GM12878 (cell line): ENCODE data around the gene TLCD2. TPM values are rescaled to one million over a fixed set of nuclear protein-coding genes. Genes with fewer than 3 reads are reported as not detected.

Experiments
- ASH2L ChIP-seq: fragments of 300-600, 200-600 bp; sonication (generic); IDR thresholded peaks from 2 replicates; pipeline ENCODE4 v1.6.1; 2017; ENCODE audit warnings: low read depth, mild to moderate bottlenecking, borderline replicate concordance
- BACH1 ChIP-seq: fragments of 450-650 bp; IDR thresholded peaks from 2 replicates; pipeline ENCODE4 v1.6.1; 2017; ENCODE audit warnings: mild to moderate bottlenecking, borderline replicate concordance
- CUX1 ChIP-seq: IDR thresholded peaks from 2 replicates; pipeline ENCODE4 v1.6.1; 2012; ENCODE audit warnings: improper control_type of control experiment, low read depth, low read length; ENCODE audit not compliant: insufficient replicate concordance
- ELK1 ChIP-seq: IDR thresholded peaks from 2 replicates; pipeline ENCODE4 v1.6.1; 2012; ENCODE audit warnings: low read depth, low read length, improper control_type of control experiment
- HDAC6 ChIP-seq: fragments of 200-600 bp; sonication (generic); IDR thresholded peaks from one replicate; pipeline ENCODE4 v1.8.0; 2017; ENCODE audit warnings: antibody characterized with exemption; ENCODE audit not compliant: unreplicated experiment
- JUND ChIP-seq: IDR thresholded peaks from 2 replicates; pipeline ENCODE4 v1.6.1; 2012; ENCODE audit warnings: low read depth, mild to moderate bottlenecking, low read length, improper control_type of control experiment, moderate library complexity
- MAX ChIP-seq: IDR thresholded peaks from 2 replicates; pipeline ENCODE4 v1.6.1; 2012; ENCODE audit warnings: low read depth, low read length, improper control_type of control experiment
- NR2C1 ChIP-seq: fragments of 450-650 bp; IDR thresholded peaks from 2 replicates; pipeline ENCODE4 v1.6.1; 2017; ENCODE audit warnings: antibody characterized with exemption, mild to moderate bottlenecking, moderate library complexity
- NRF1 ChIP-seq: conservative IDR thresholded peaks from 2 replicates; pipeline ENCODE4 v1.6.1; 2011; ENCODE audit warnings: mild to moderate bottlenecking, low read depth, low read length, improper control_type of control experiment
- PRDM15 ChIP-seq: fragments of 450-650 bp; formaldehyde crosslinking; IDR thresholded peaks from 2 replicates; pipeline ENCODE4 v1.4.0; 2020; ENCODE audit warnings: mild to moderate bottlenecking, moderate library complexity
- SPI1 ChIP-seq: IDR thresholded peaks from 2 replicates; pipeline ENCODE4 v1.6.1; 2011; ENCODE audit warnings: low read depth, mild to moderate bottlenecking, low read length, moderate library complexity, borderline replicate concordance; ENCODE audit not compliant: insufficient read depth
- STAT3 ChIP-seq: IDR thresholded peaks from 2 replicates; pipeline ENCODE4 v1.6.1; 2011; ENCODE audit warnings: low read depth, low read length, improper control_type of control experiment
- ZNF687 ChIP-seq: fragments of 450-650 bp; IDR thresholded peaks from 2 replicates; pipeline ENCODE4 v1.6.1; 2017; ENCODE audit warnings: mild to moderate bottlenecking, moderate library complexity
- polyA plus RNA-seq, 11 experiments: library from polyadenylated mRNA; depleted of rRNA in 4 of 11; unstranded in 6 of 11; stranded (reverse) in 5 of 11; fragments of >200 nt; fragmentation: Nextera tagmentation in 4 of 11; fragmentation: Illumina TruSeq in 1 of 11; extraction: Ambion mirVana in 4 of 11; extraction: Trizol in 1 of 11; gene quantifications; 1 replicate in 1 of 11; 2 replicates in 10 of 11; pipeline versions ENCODE4 v1.2.1 to v1.2.3, GENCODE V29; 2011 to 2016; ENCODE audit warnings: inconsistent platforms in 2 of 11, missing spikeins in 2 of 11, low read depth in 1 of 11
- total RNA-seq, 4 experiments: library from RNA; depleted of rRNA in 3 of 4; stranded (reverse); fragments of >200 nt in 3 of 4; fragmentation: Illumina TruSeq in 1 of 4; extraction: Trizol in 1 of 4; gene quantifications; 2 replicates each; pipeline versions ENCODE4 v1.2.1 to v1.2.3, GENCODE V29; 2013 to 2021

TLCD2 gene
- total and polyA plus RNA-seq, 10 of the 15 experiments (the other 5 are each of a cell fraction or from before 2014, with no cell fraction given), result 0.02 to 0.15 (median 0.05) TPM; not detected in 2

- TF ChIP-seq SPI1 (no peak), NRF1 (no peak; the same call in 1 of the 2 replicates), PRDM15 (no peak), BACH1 (peak; percentile 97), ZNF687 (no peak), STAT3 (no peak), CUX1 (no peak), MAX (peak; percentile 55; the same call in 1 of the 2 replicates), NR2C1 (peak; percentile 19; the same call in 1 of the 2 replicates), ELK1 (peak; percentile 18), ASH2L (no peak), JUND (0 out of 2 replicates have a peak, but pooled peaks have one; percentile 3), HDAC6 (no peak)
These were observed 6.1 kb upstream of the TLCD2 start (continued) for GRCh38 chr17:1716076-1716911.
